SU-DHL-6 (cell line): Measurements from ENCODE around the gene GCH1.

Experiments
- H2AFZ ChIP-seq: fragments of 200-600 bp; sonication (generic); 2 replicates; pipeline ENCODE4 v1.6.1; 2014; ENCODE audit warnings: low read depth, mild to moderate bottlenecking, moderate library complexity, mixed read lengths, antibody characterized with exemption, low read length; ENCODE audit not compliant: severe bottlenecking
- H3F3A ChIP-seq: fragments of 200-600 bp; shearing (Covaris generic); 2 replicates; pipeline ENCODE4 v1.6.0; 2016; ENCODE audit warnings: antibody characterized with exemption, mild to moderate bottlenecking; ENCODE audit not compliant: insufficient read depth
- H3K27ac ChIP-seq: fragments of 200-600 bp; sonication (generic); 2 replicates; pipeline ENCODE4 v1.5.1; 2016; ENCODE audit warnings: low read depth, mild to moderate bottlenecking, low read length, moderate library complexity, mixed read lengths
- H3K27me3 ChIP-seq: fragments of 200-600 bp; sonication (generic), shearing (Covaris generic); 2 replicates; pipeline ENCODE4 v1.6.0; 2014; ENCODE audit warnings: mild to moderate bottlenecking, low read length
- H3K36me3 ChIP-seq: fragments of 200-600 bp; sonication (generic); 2 replicates; pipeline ENCODE4 v1.6.1; 2014; ENCODE audit warnings: mild to moderate bottlenecking, low read length, mixed read lengths
- H3K4me2 ChIP-seq: fragments of 300-600, 200-600 bp; shearing (Covaris generic), sonication (generic); 2 replicates; pipeline ENCODE4 v1.6.0; 2014; ENCODE audit warnings: low read length, low read depth, mild to moderate bottlenecking; ENCODE audit not compliant: poor library complexity, severe bottlenecking
- H3K4me3 ChIP-seq: fragments of 200-600 bp; sonication (generic); 2 replicates; pipeline ENCODE4 v1.5.1; 2014; ENCODE audit warnings: antibody characterized with exemption, low read length, mild to moderate bottlenecking, mixed read lengths; ENCODE audit not compliant: insufficient read depth, poor library complexity, severe bottlenecking
- H3K79me2 ChIP-seq: fragments of 200-600 bp; sonication (generic); 2 replicates; pipeline ENCODE4 v1.6.1; 2014; ENCODE audit warnings: mild to moderate bottlenecking, low read length, moderate library complexity; ENCODE audit not compliant: insufficient read depth
- H3K9ac ChIP-seq: fragments of 200-600 bp; sonication (generic); 2 replicates; pipeline ENCODE4 v1.7.0; 2014; ENCODE audit warnings: mild to moderate bottlenecking, low read length
- H3K9me2 ChIP-seq: fragments of 200-600 bp; sonication (generic); replicated peaks from 2 replicates; pipeline ENCODE4 v1.6.1; 2014; ENCODE audit warnings: low read length; ENCODE audit not compliant: insufficient read depth
- H3K9me3 ChIP-seq: fragments of 200-600 bp; sonication (generic); 2 replicates; pipeline ENCODE4 v1.6.1; 2014; ENCODE audit warnings: low read length, mixed read lengths; ENCODE audit not compliant: insufficient read depth
- H4K20me1 ChIP-seq: fragments of 200-600 bp; sonication (generic); 2 replicates; pipeline ENCODE4 v1.6.1; 2014; ENCODE audit warnings: low read depth, mild to moderate bottlenecking, antibody characterized with exemption, low read length, moderate library complexity, mixed read lengths
- EZH2phosphoT487 ChIP-seq: fragments of 200-600 bp; sonication (generic), shearing (Covaris generic); conservative IDR thresholded peaks from 2 replicates; pipeline ENCODE4 v1.6.1; 2018; ENCODE audit warnings: mild to moderate bottlenecking, antibody characterized with exemption, low read length, moderate library complexity, mixed read lengths
- TF ChIP-seq, protein P1 (sequence below): fragments of 200-600 bp; sonication (generic); IDR thresholded peaks from one replicate; pipeline ENCODE4 v1.5.1; 2017; ENCODE audit warnings: antibody characterized with exemption, mild to moderate bottlenecking, low read length, moderate library complexity; ENCODE audit not compliant: insufficient read depth, poor library complexity, severe bottlenecking

The GCH1 gene

DNA sequence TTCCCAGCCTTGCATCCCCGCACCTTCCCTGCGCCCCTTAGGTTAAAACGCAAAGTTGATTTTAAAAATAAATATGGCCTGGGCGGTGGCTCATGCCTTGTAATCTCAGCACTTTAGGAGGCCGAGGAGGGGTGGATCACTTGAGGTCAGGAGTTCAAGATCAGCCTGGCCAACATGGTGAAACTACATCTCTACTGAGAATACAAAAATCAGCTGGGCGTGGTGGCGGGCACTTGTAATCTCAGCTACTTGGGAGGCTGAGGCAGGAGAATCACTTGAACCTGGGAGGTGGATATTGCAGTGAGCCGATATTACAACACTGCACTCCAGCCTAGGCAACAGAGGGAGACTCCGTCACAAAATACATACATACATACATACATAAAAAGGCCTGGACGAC is 96.0 kb downstream of the GCH1 start:
- no peak overlapping the region for H3K4me3 ChIP-seq
- H3K9ac ChIP-seq: no peak overlapping the region
- H4K20me1 ChIP-seq: no peaks in the 10 kb centered on the region
- H3K4me2 ChIP-seq: no peak overlapping the region
- no peaks in the 10 kb centered on the region for H3K9me3 ChIP-seq
- H3K27me3 ChIP-seq: no peaks in the 10 kb centered on the region
- H3K36me3 ChIP-seq: no peaks in the 10 kb centered on the region
- H3K9me2 ChIP-seq: no peaks in the 10 kb centered on the region
- H2AFZ ChIP-seq: no peak overlapping the region
- TF ChIP-seq, protein P1, sequence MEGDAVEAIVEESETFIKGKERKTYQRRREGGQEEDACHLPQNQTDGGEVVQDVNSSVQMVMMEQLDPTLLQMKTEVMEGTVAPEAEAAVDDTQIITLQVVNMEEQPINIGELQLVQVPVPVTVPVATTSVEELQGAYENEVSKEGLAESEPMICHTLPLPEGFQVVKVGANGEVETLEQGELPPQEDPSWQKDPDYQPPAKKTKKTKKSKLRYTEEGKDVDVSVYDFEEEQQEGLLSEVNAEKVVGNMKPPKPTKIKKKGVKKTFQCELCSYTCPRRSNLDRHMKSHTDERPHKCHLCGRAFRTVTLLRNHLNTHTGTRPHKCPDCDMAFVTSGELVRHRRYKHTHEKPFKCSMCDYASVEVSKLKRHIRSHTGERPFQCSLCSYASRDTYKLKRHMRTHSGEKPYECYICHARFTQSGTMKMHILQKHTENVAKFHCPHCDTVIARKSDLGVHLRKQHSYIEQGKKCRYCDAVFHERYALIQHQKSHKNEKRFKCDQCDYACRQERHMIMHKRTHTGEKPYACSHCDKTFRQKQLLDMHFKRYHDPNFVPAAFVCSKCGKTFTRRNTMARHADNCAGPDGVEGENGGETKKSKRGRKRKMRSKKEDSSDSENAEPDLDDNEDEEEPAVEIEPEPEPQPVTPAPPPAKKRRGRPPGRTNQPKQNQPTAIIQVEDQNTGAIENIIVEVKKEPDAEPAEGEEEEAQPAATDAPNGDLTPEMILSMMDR: no peak
- H3K27ac ChIP-seq: no peak overlapping the region
- no peaks in the 10 kb centered on the region for H3F3A ChIP-seq
- no peaks in the 10 kb centered on the region for H3K79me2 ChIP-seq

DNA sequence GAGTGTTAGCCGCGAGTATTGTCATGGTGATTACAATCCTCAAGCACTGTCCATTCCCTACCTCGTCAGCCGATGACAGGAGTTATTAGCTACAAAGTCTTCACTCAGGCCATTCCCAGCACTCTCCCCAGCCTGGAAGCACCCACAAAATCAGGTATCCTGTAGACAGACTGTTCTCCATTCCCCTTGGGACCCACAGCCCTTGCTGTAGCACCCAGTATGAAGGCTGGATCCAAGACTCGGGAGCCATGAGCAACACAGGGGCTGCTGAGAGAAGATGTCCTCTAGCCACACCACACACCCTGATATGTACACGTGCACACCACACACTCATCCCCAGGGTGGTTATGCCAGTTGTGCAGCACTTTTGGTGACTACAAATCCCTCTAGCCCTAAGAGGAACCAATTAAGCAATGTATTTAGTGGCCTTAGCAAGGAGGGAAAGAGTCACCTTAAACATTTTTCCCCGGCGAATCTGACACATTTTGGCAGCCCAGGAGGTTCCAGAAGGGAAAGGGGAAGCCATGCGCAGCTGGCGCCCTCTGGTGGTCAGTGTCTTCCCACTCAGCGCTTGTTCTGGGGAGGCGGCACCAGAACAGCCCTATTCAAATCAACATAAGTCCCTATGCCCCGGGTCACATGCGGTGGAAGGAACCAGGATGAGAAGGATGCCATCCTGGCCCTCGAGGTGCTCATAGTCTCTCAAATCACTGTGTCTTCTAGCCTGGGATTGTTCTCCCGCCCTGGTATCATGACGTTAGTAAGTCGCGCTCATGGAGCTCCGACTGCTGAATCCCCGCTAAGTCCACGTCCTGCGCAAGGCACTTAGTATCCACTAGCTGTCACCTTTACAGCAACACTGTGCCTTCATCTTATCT is 96.9 kb downstream of the GCH1 start:
- Histone ChIP-seq H3K36me3 (no peaks in the 10 kb centered on the region), H3K27ac (no peak overlapping the region), H3K9ac (no peak overlapping the region), H3K9me3 (no peaks in the 10 kb centered on the region), H3K27me3 (no peaks in the 10 kb centered on the region), H3K4me3 (no peak overlapping the region), H4K20me1 (no peaks in the 10 kb centered on the region), H2AFZ (no peak overlapping the region), H3K4me2 (no peak overlapping the region), H3F3A (no peaks in the 10 kb centered on the region), H3K79me2 (no peaks in the 10 kb centered on the region), H3K9me2 (no peaks in the 10 kb centered on the region)
- no peak for TF ChIP-seq EZH2phosphoT487
- TF ChIP-seq, protein P1: peak; percentile 89

DNA sequence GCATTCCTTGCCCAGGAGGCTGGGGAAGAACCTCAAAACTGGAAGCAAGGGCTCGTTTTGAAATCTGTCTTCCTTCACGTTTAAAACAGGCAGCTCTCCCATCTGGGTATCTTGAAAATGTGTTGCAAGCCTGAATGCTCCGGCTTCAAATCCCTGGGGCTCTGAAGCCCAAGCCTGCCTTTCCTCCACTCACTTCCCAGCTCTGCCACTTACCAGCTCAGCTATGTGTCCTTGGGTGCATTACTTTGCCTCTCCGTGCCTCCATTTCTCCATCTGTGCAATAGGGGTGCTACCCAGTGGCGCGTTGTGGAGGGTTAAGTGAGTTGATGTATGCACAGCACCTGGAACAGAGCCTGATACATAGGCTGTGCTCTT is 97.6 kb downstream of the GCH1 start:
- H3K9ac ChIP-seq: no peak overlapping the region
- H3K9me2 ChIP-seq: no peaks in the 10 kb centered on the region
- no peak overlapping the region for H3K4me3 ChIP-seq
- no peak overlapping the region for H3K27ac ChIP-seq
- no peaks in the 10 kb centered on the region for H3K36me3 ChIP-seq
- no peaks in the 10 kb centered on the region for H4K20me1 ChIP-seq
- H3K79me2 ChIP-seq: no peaks in the 10 kb centered on the region
- H2AFZ ChIP-seq: no peak overlapping the region
- no peak overlapping the region for H3K4me2 ChIP-seq
- TF ChIP-seq, protein P1: no peak
- no peak for TF ChIP-seq EZH2phosphoT487
- no peaks in the 10 kb centered on the region for H3K27me3 ChIP-seq
- no peaks in the 10 kb centered on the region for H3K9me3 ChIP-seq
- no peaks in the 10 kb centered on the region for H3F3A ChIP-seq
